Stimulated activated CD4-positive, alpha-beta T cell treated with anti-CD3 and anti-CD28 coated beads, Interleukin-15, amount 100 ng/mL, for 48 hours (primary cell): ENCODE data around the gene MS4A4E.
"Not testable (repeated sequence)": the region's sequence is repeated elsewhere in the genome, so short reads cannot be mapped to it uniquely, and the experiment has no call there.

Source experiments
- DNase-seq, 2 donors: peaks; one replicate each; pipeline ENCODE4 v3.0.0-alpha.2; 2020; ENCODE audit warnings: low read depth in 2 of 2

MS4A4E gene

GRCh38 chr11:60175860-60176275 is 67.1 kb downstream of the MS4A4E start:
- no peak for DNase-seq

- DNase-seq: no peak
Observed at GRCh38 chr11:60172011-60172410, 70.9 kb downstream of the MS4A4E start.

DNA sequence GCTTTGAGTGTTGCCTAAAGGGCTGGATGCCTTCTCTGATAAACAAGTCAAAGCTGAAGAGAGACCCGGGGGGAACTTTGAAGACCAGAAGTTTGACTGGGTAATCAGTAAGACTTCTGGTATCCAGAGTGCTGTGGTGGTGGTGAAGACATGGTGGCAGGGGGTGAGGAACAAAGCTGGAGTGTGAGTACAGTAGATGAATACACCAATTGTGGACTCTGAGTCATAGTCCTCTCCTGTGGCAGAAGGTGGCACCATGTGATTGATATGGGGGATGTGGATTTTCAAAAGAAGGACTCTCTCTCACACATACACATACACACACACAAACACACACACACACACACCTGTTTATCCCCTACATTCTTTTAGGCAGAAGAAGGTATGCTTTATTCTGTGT is 72.4 kb downstream of the MS4A4E start:
- DNase-seq: no peak

GRCh38 chr11:60169264-60169915 is 73.5 kb downstream of the MS4A4E start:
- DNase-seq: no peak

DNA sequence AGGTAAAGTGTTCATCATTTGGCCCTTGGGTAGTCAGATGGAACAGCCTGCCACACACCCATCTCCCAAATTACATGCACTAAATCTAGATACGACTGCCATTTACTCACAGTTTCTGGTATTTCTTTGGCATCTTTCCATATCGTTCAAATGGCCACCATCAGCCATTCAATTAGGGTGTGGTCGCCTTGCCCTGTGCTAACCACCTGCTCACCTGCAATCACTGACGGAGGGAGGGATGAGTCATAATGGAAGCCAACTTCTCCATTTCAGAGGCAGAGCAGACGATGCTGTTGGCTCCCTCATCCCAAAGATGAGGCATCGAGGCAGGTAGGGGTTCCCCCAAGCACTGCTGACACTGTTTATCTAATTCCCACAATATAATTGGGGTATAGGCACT is 74.6 kb downstream of the MS4A4E start:
- DNase-seq: no peak

GRCh38 chr11:60165951-60166350 is 77.0 kb downstream of the MS4A4E start:
- DNase-seq: no peak

DNA sequence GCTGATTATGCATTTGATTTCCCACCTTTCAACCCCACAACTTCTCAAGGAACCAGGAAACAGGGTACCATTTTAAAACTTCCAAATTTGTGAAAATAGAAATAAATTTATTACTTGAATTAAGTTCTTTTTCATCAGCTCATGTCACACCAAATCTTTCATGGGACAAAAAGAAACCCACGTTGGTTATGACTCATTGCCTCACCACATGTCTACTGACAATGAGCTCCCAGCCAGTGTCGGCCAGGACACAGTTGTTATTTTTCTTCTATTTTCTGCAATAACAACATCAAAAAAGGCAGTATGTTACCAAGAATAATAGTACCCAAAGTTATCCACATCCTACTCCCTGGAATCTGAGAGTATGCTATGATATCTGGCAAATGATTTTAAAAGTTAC is 77.4 kb downstream of the MS4A4E start:
- DNase-seq: no peak

- no peak for DNase-seq
Observed at GRCh38 chr11:60164550-60165075, 78.3 kb downstream of the MS4A4E start.

DNA sequence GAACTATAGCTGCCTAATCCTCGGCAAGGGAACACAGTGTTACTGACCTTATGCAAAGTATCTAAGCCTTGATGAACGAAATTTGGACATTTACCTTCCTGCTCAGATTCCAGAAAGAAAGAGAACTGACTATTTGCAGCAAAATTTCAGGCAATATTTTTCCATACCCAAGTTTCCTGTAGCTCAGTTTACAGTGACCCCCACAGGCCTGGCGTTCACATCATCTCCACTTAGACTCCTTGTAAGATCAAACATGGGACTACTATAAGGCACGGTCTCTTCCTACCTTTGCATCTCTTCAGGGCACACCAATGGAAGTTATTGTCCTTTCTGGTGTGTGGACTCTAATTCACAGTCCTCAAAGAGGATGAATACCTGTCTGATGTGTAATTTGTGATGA is 81.2 kb downstream of the MS4A4E start:
- no peak for DNase-seq

DNA sequence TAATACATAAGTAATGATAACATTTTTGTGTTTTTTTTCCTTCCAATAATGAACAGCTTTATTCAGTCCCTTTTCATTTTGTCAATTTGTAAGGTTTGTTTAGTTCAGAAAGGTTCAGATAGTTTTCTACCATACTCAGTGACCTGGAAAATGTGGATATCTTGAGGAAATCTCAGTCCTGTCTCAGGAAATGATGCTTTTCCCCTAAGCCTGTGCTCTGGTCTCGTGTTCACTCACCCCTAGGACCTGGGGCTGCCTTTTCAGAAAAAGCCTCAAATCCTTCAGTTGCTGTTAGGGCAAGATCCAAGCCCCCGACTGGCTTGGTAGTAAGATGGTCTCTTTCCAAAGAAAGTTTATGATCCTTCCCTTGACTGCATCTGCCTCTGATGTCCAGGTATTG is 81.8 kb downstream of the MS4A4E start:
- DNase-seq: no peak

GRCh38 chr11:60159868-60160267 is 83.1 kb downstream of the MS4A4E start:
- no peak for DNase-seq

DNA sequence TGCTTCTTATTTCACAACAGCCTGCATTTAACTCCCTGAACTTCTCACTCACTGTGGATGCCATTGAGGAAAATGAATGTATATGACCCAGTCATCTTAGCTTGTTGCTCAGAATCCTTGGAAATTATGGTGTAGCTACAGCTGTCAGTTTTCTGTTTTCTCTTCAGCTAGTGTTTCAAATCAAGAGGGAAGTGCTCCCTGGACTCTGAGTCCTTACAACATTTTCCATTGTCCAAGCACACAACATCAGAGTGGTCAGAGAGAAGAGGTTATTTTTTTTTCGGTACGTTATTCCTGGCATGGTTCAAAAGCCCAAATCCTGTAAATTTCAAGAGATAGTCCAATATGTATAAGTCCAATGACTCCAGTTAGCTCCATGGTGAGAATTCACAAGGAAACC is 83.7 kb downstream of the MS4A4E start:
- DNase-seq: no peak

GRCh38 chr11:60158636-60159035 is 84.3 kb downstream of the MS4A4E start:
- DNase-seq: no peak

DNA sequence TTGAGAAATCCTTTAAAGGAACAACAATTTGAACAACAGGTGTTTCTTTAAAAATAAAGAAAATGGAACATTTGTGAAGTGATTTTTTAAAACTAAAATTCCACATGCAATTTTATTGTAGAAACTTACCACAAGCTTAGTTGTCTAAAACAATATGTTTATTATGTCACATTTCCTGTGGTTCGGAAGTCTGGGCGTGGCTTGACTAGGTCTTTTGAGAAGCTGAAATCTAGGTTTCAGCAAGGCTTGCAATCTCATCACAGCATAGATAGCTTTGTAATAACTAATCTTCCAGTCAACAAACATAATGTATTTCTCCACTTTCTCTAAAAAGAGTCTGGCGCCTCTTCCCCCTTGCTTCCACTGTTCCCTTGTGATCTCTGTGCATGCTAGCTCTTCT is 87.0 kb downstream of the MS4A4E start:
- no peak for DNase-seq

- DNase-seq: not testable (repeated sequence)
Observed at GRCh38 chr11:60152727-60153126, 90.2 kb downstream of the MS4A4E start.

GRCh38 chr11:60150279-60150678 is 92.7 kb downstream of the MS4A4E start:
- DNase-seq: no peak
